Right atrium auricular region (tissue), 2 donors: ENCODE measurements around the gene NHS. TPM values are rescaled to one million over a fixed set of nuclear protein-coding genes. Genes with fewer than 3 reads are reported as not detected.
"Not testable (repeated sequence)": the region's sequence is repeated elsewhere in the genome, so short reads cannot be mapped to it uniquely, and the experiment has no call there.

Source experiments
- DNase-seq: peaks from one replicate; pipeline ENCODE4 v3.0.0-alpha.2; 2019; ENCODE audit warnings: low spot score
- H3K27ac ChIP-seq, 2 donors: fragments of 200-600 bp; sonication (generic); 1 replicate in 1 of 2; 2 replicates in 1 of 2; pipeline ENCODE4 v1.5.1; 2016 to 2019
- H3K27me3 ChIP-seq, 2 donors: fragments of 200-600 bp; sonication (generic); one replicate each; pipeline versions ENCODE4 v1.5.1 to v1.6.0; 2017 to 2019
- H3K36me3 ChIP-seq: fragments of 200-600 bp; sonication (generic); one replicate; pipeline ENCODE4 v1.5.1; 2016
- H3K4me1 ChIP-seq, 2 donors: fragments of 200-600 bp; sonication (generic); one replicate each; pipeline versions ENCODE4 v1.5.1 to v1.6.0; 2017 to 2019
- H3K4me3 ChIP-seq, 2 donors: fragments of 200-600 bp; sonication (generic); 1 replicate in 1 of 2; 2 replicates in 1 of 2; pipeline ENCODE4 v1.5.1; 2017 to 2019; ENCODE audit warnings: mild to moderate bottlenecking in 1 of 2, moderate library complexity in 1 of 2
- H3K9me3 ChIP-seq, 2 donors: fragments of 200-600 bp; sonication (generic); one replicate each; pipeline ENCODE4 v1.5.1; 2019
- CTCF ChIP-seq, 2 donors: fragments of 200-600 bp; sonication (generic); IDR thresholded peaks; one replicate each; pipeline ENCODE4 v1.5.1; 2019; ENCODE audit warnings: antibody characterized with exemption in 2 of 2
- total RNA-seq, 2 donors: library from RNA; depleted of rRNA; stranded (reverse); fragments of >200 nt; gene quantifications; one replicate each; pipeline ENCODE4 v1.1.0, GENCODE V29; 2016

Gene NHS
- total RNA-seq, 2 donors from 2014 or later = 0.59 to 2.0 TPM

- Histone ChIP-seq H3K4me1 (no peaks in the 10 kb centered on the region), H3K27me3 (no peaks in the 10 kb centered on the region), H3K36me3 (no peaks in the 10 kb centered on the region), H3K4me3 (no peak overlapping the region), H3K9me3 (no peaks in the 10 kb centered on the region), H3K27ac (no peak overlapping the region)
- DNase-seq = no peak
- TF ChIP-seq CTCF (IDR thresholded peaks at IDR 0.05) = no peak
Measured at GRCh38 chrX:17496407-17496806, 121.4 kb downstream of the NHS start.

- Histone ChIP-seq H3K27me3 (no peaks in the 10 kb centered on the region), H3K36me3 (no peaks in the 10 kb centered on the region), H3K9me3 (no peaks in the 10 kb centered on the region), H3K4me3 (no peak overlapping the region), H3K27ac (no peak overlapping the region), H3K4me1 (no peaks in the 10 kb centered on the region)
- TF ChIP-seq CTCF (IDR thresholded peaks at IDR 0.05) = no peak
- no peak for DNase-seq
Measured at GRCh38 chrX:17497193-17497592, 122.2 kb downstream of the NHS start.

- TF ChIP-seq CTCF (IDR thresholded peaks at IDR 0.05) = no peak
- no peak overlapping the region for H3K4me3 ChIP-seq
- H3K4me1 ChIP-seq = no peaks in the 10 kb centered on the region
- H3K9me3 ChIP-seq = no peaks in the 10 kb centered on the region
- no peak for DNase-seq
- no peaks in the 10 kb centered on the region for H3K36me3 ChIP-seq
- no peaks in the 10 kb centered on the region for H3K27me3 ChIP-seq
- no peak overlapping the region for H3K27ac ChIP-seq
Measured at GRCh38 chrX:17499512-17499911, 124.5 kb downstream of the NHS start.

GRCh38 chrX:17500145-17500579 is 125.2 kb downstream of the NHS start:
- Histone ChIP-seq H3K27ac (no peak overlapping the region), H3K36me3 (no peaks in the 10 kb centered on the region), H3K4me3 (no peak overlapping the region), H3K4me1 (no peaks in the 10 kb centered on the region), H3K9me3 (no peaks in the 10 kb centered on the region), H3K27me3 (no peaks in the 10 kb centered on the region)
- TF ChIP-seq CTCF (IDR thresholded peaks at IDR 0.05) = no peak
- DNase-seq = no peak

GRCh38 chrX:17501746-17502145 is 126.7 kb downstream of the NHS start:
- H3K9me3 ChIP-seq = peaks cover 2 to 10% of the 10 kb centered on the region in 2 donors
- no peak for TF ChIP-seq CTCF (IDR thresholded peaks at IDR 0.05)
- no peak overlapping the region for H3K27ac ChIP-seq
- H3K4me3 ChIP-seq = no peak overlapping the region
- H3K36me3 ChIP-seq = no peaks in the 10 kb centered on the region
- no peaks in the 10 kb centered on the region for H3K27me3 ChIP-seq
- no peak for DNase-seq
- no peaks in the 10 kb centered on the region for H3K4me1 ChIP-seq

GRCh38 chrX:17506352-17506751 is 131.4 kb downstream of the NHS start:
- not testable (repeated sequence) for H3K27me3 ChIP-seq, H3K4me1 ChIP-seq, H3K4me3 ChIP-seq, H3K27ac ChIP-seq, H3K36me3 ChIP-seq, DNase-seq
- H3K9me3 ChIP-seq = peaks cover 8 to 27% of the 10 kb centered on the region in 2 donors
